H9 (cell line): ENCODE results near the gene MALAT1. TPM values are rescaled to one million over a fixed set of nuclear protein-coding genes. Genes with fewer than 3 reads are reported as not detected.

Source experiments
- DNase-seq: peaks from one replicate; pipeline ENCODE4 v3.0.0-alpha.2; 2017
- H2AFZ ChIP-seq: one replicate; pipeline ENCODE4 v1.6.1; 2013; ENCODE audit warnings: mild to moderate bottlenecking, low read length, control low read depth, moderate library complexity
- H2AK5ac ChIP-seq: 2 replicates; pipeline ENCODE4 v1.6.1; 2013; ENCODE audit warnings: low read length, control low read depth, mixed read lengths; ENCODE audit not compliant: insufficient read length
- H2BK120ac ChIP-seq: one replicate; pipeline ENCODE4 v1.6.1; 2013; ENCODE audit warnings: low read depth, mild to moderate bottlenecking, low read length, control low read depth, inconsistent platforms; ENCODE audit not compliant: poor library complexity, severe bottlenecking
- H2BK12ac ChIP-seq: 2 replicates; pipeline ENCODE4 v1.6.1; 2013; ENCODE audit warnings: low read length, control low read depth, mixed read lengths, low read depth; ENCODE audit not compliant: insufficient read length
- H2BK15ac ChIP-seq: 2 replicates; pipeline ENCODE4 v1.6.1; 2013; ENCODE audit warnings: low read depth, low read length, control low read depth
- H2BK20ac ChIP-seq: one replicate; pipeline ENCODE4 v1.6.1; 2013; ENCODE audit warnings: low read depth, mild to moderate bottlenecking, low read length, control low read depth, inconsistent platforms; ENCODE audit not compliant: poor library complexity, severe bottlenecking
- H2BK5ac ChIP-seq: 2 replicates; pipeline ENCODE4 v1.6.1; 2013; ENCODE audit warnings: low read length, control low read depth, mixed read lengths; ENCODE audit not compliant: insufficient read length
- H3K14ac ChIP-seq: 2 replicates; pipeline ENCODE4 v1.6.1; 2013; ENCODE audit warnings: low read length, control low read depth; ENCODE audit not compliant: insufficient read depth
- H3K18ac ChIP-seq: 2 replicates; pipeline ENCODE4 v1.6.1; 2013; ENCODE audit warnings: low read depth, mild to moderate bottlenecking, mixed read lengths, low read length, control low read depth; ENCODE audit not compliant: insufficient read length
- H3K23ac ChIP-seq: 2 replicates; pipeline ENCODE4 v1.6.1; 2013; ENCODE audit warnings: low read length, control low read depth, mixed read lengths, low read depth; ENCODE audit not compliant: insufficient read length
- H3K23me2 ChIP-seq: 2 replicates; pipeline ENCODE4 v1.6.1; 2013; ENCODE audit warnings: low read depth, mild to moderate bottlenecking, mixed read lengths, low read length, control low read depth; ENCODE audit not compliant: insufficient read length, poor library complexity, severe bottlenecking
- H3K27ac ChIP-seq: 2 replicates; pipeline ENCODE4 v1.5.1; 2013; ENCODE audit warnings: low read length, control low read depth, mixed read lengths, low read depth; ENCODE audit not compliant: insufficient read length
- H3K27me3 ChIP-seq: 2 replicates; pipeline ENCODE4 v1.6.1; 2013; ENCODE audit warnings: low read length, control low read depth, inconsistent platforms; ENCODE audit not compliant: insufficient read depth
- H3K4ac ChIP-seq: 2 replicates; pipeline ENCODE4 v1.6.1; 2013; ENCODE audit warnings: low read depth, mild to moderate bottlenecking, control low read depth, inconsistent platforms, low read length, moderate library complexity
- H3K4me1 ChIP-seq: 2 replicates; pipeline ENCODE4 v1.6.1; 2013; ENCODE audit warnings: low read length, control low read depth, inconsistent platforms; ENCODE audit not compliant: insufficient read depth
- H3K4me2 ChIP-seq: 2 replicates; pipeline ENCODE4 v1.6.1; 2013; ENCODE audit warnings: low read length, control low read depth, mixed read lengths; ENCODE audit not compliant: insufficient read length, insufficient read depth
- H3K56ac ChIP-seq: 2 replicates; pipeline ENCODE4 v1.6.1; 2013; ENCODE audit warnings: low read depth, mild to moderate bottlenecking, mixed read lengths, low read length, control low read depth; ENCODE audit not compliant: insufficient read length
- H3K79me1 ChIP-seq: 2 replicates; pipeline ENCODE4 v1.6.1; 2013; ENCODE audit warnings: low read depth, mild to moderate bottlenecking, moderate library complexity, low read length, control low read depth, inconsistent platforms; ENCODE audit not compliant: insufficient read depth, poor library complexity, severe bottlenecking
- H3K79me2 ChIP-seq: 2 replicates; pipeline ENCODE4 v1.6.1; 2013; ENCODE audit warnings: low read length, control low read depth, inconsistent platforms; ENCODE audit not compliant: insufficient read depth
- H3K9ac ChIP-seq: 2 replicates; pipeline ENCODE4 v1.6.1; 2013; ENCODE audit warnings: low read length, control low read depth, mixed read lengths; ENCODE audit not compliant: insufficient read length; ENCODE audit errors: extremely low read depth
- H3K9me3 ChIP-seq: one replicate; pipeline ENCODE4 v1.6.1; 2013; ENCODE audit warnings: low read depth, low read length, inconsistent platforms; ENCODE audit not compliant: control insufficient read depth
- H3T11ph ChIP-seq: one replicate; pipeline ENCODE4 v1.6.1; 2013; ENCODE audit warnings: mild to moderate bottlenecking, low read length, control low read depth, inconsistent platforms
- H4K20me1 ChIP-seq: one replicate; pipeline ENCODE4 v1.6.1; 2013; ENCODE audit not compliant: control insufficient read depth, insufficient read length, insufficient read depth
- H4K5ac ChIP-seq: 2 replicates; pipeline ENCODE4 v1.6.1; 2013; ENCODE audit warnings: low read depth, mild to moderate bottlenecking, mixed read lengths, low read length, control low read depth; ENCODE audit not compliant: insufficient read length
- H4K8ac ChIP-seq: replicated peaks from 2 replicates; pipeline ENCODE4 v1.6.1; 2013; ENCODE audit warnings: low read length, control low read depth, mixed read lengths, low read depth; ENCODE audit not compliant: insufficient read length
- H4K91ac ChIP-seq: 2 replicates; pipeline ENCODE4 v1.6.1; 2013; ENCODE audit warnings: low read depth, mild to moderate bottlenecking, moderate library complexity, mixed read lengths, low read length, control low read depth; ENCODE audit not compliant: insufficient read length
- H3K27ac Mint-ChIP-seq, 3 experiments: 2 replicates in 2 of 3; 3 replicates in 1 of 3; pipeline ENCODE4 v1.8.0; 2020 to 2021; ENCODE audit warnings: mixed read lengths in 3 of 3, mild to moderate bottlenecking in 1 of 3, moderate library complexity in 1 of 3
- H3K27me3 Mint-ChIP-seq: 2 replicates; pipeline ENCODE4 v1.8.0; 2021; ENCODE audit warnings: low read depth, mild to moderate bottlenecking, moderate library complexity, mixed read lengths
- H3K36me3 Mint-ChIP-seq, 3 experiments: 2 replicates in 2 of 3; 3 replicates in 1 of 3; pipeline ENCODE4 v1.8.0; 2020 to 2021; ENCODE audit warnings: low read depth in 3 of 3, mixed read lengths in 3 of 3; ENCODE audit not compliant: insufficient read depth in 1 of 3
- H3K4me1 Mint-ChIP-seq, 2 experiments: 2 replicates each; pipeline ENCODE4 v1.8.0; 2020; ENCODE audit warnings: mixed read lengths in 2 of 2
- H3K4me3 Mint-ChIP-seq, 2 experiments: 2 replicates in 1 of 2; 3 replicates in 1 of 2; pipeline ENCODE4 v1.8.0; 2020 to 2021; ENCODE audit warnings: mild to moderate bottlenecking in 2 of 2, mixed read lengths in 2 of 2, moderate library complexity in 1 of 2
- H3K9me3 Mint-ChIP-seq, 2 experiments: 2 replicates in 1 of 2; 3 replicates in 1 of 2; pipeline ENCODE4 v1.8.0; 2020; ENCODE audit warnings: mild to moderate bottlenecking in 2 of 2, mixed read lengths in 2 of 2, moderate library complexity in 1 of 2
- CTCF ChIP-seq: fragments of 200-600 bp; sonication (generic); conservative IDR thresholded peaks from 3 replicates; pipeline ENCODE4 v1.8.0; 2021; ENCODE audit warnings: antibody characterized with exemption, mild to moderate bottlenecking
- WGBS: extraction: QIAGEN DNeasy Blood & Tissue Kit; methylation state at CpG from one replicate; pipeline ENCODE4 v1.1.7; 2013; ENCODE audit warnings: missing lambda C conversion rate, low lambda C conversion rate, mixed read lengths; ENCODE audit not compliant: insufficient read length; ENCODE audit errors: extremely low coverage; 5-methylcytosine and 5-hydroxymethylcytosine counted together
- total RNA-seq: library from RNA; stranded (reverse); gene quantifications from 2 replicates; pipeline ENCODE4 v1.2.1, GENCODE V29; 2021

The MALAT1 gene
- total RNA-seq, 1 experiment from 2014 or later: 1,934 TPM

GRCh38 chr11:65554842-65555430 lies 56.1 kb downstream of the MALAT1 start:
- H2BK12ac ChIP-seq: no peak overlapping the region
- H3K18ac ChIP-seq: no peak overlapping the region
- H3K4me3 Mint-ChIP-seq: peak overlapping the region in 1 of 2 experiments; percentile 62; a peak in 2 of 5 replicates
- no peaks in the 10 kb centered on the region for H4K20me1 ChIP-seq
- peaks cover 9% of the 10 kb centered on the region; the same call in 1 of the 2 replicates for H3K4me1 ChIP-seq
- no peaks in the 10 kb centered on the region for H3K79me1 ChIP-seq
- H4K8ac ChIP-seq: no peak overlapping the region
- H3K36me3 Mint-ChIP-seq: no peaks in the 10 kb centered on the region
- H3K4me2 ChIP-seq: no peak overlapping the region
- H3K4me1 Mint-ChIP-seq: peaks cover 51 to 67% of the 10 kb centered on the region in 2 experiments
- no peaks in the 10 kb centered on the region for H3K79me2 ChIP-seq
- no peak overlapping the region for H4K91ac ChIP-seq
- no peak overlapping the region for H3K56ac ChIP-seq
- no peak overlapping the region for H2BK15ac ChIP-seq
- H3K4ac ChIP-seq: no peak overlapping the region
- H3K27ac Mint-ChIP-seq: no peak overlapping the region
- no peak overlapping the region for H2AK5ac ChIP-seq
- no peaks in the 10 kb centered on the region for H3K9me3 ChIP-seq
- peaks cover 59% of the 10 kb centered on the region for H3K27me3 Mint-ChIP-seq
- no peak overlapping the region for H2AFZ ChIP-seq
- H3T11ph ChIP-seq: no peak overlapping the region
- H3K27ac ChIP-seq: no peak overlapping the region
- no CpG with 5 or more reads among the region's 4 CpGs for WGBS
- DNase-seq: no peak
- no peak overlapping the region for H2BK5ac ChIP-seq
- H3K14ac ChIP-seq: no peak overlapping the region
- no peak overlapping the region for H2BK120ac ChIP-seq
- H3K9ac ChIP-seq: no peak overlapping the region
- H3K27me3 ChIP-seq: no peaks in the 10 kb centered on the region; the same call in 1 of the 2 replicates
- H2BK20ac ChIP-seq: no peak overlapping the region
- H4K5ac ChIP-seq: no peak overlapping the region
- TF ChIP-seq CTCF: no peak
- no peak overlapping the region for H3K23ac ChIP-seq
- H3K9me3 Mint-ChIP-seq: no peaks in the 10 kb centered on the region; a peak in 1 of 5 replicates
- H3K23me2 ChIP-seq: no peaks in the 10 kb centered on the region
